ENCODE data around the gene ERBB4. TPM values are rescaled to one million over a fixed set of nuclear protein-coding genes. Genes with fewer than 3 reads are reported as not detected.

The ERBB4 gene
- total RNA-seq, 2 experiments from 2014 or later, result not detected

- ChIA-PET POLR2A (no interaction called here), CTCF (ENCODE audit: unreplicated experiment) (no interaction called here)
- Histone ChIP-seq H3K4me3 (ENCODE audit: low read depth, low read length, poor library complexity, severe bottlenecking) (no peak overlapping the region), H3K4me2 (ENCODE audit: low read length) (no peak overlapping the region), H2AFZ (ENCODE audit: low read length) (no peak overlapping the region), H3K9me3 (ENCODE audit: low read length) (no peaks in the 10 kb centered on the region), H3K79me2 (ENCODE audit: insufficient read depth, low read depth, low read length) (no peaks in the 10 kb centered on the region), H3K27ac (ENCODE audit: low read depth, low read length, poor library complexity, severe bottlenecking) (no peak overlapping the region), H4K20me1 (ENCODE audit: insufficient read depth, low read length) (no peaks in the 10 kb centered on the region), H3K4me1 (ENCODE audit: insufficient read depth, low read length, poor library complexity, severe bottlenecking) (no peaks in the 10 kb centered on the region), H3K9me2 (ENCODE audit: insufficient read depth, low read length) (no peaks in the 10 kb centered on the region), H3K36me3 (ENCODE audit: insufficient read depth, low read length) (no peaks in the 10 kb centered on the region)
- TF ChIP-seq EZH2phosphoT487 (IDR thresholded peaks at IDR 0.05; ENCODE audit: borderline replicate concordance, low read depth, low read length), result no peak
- no peak for DNase-seq (ENCODE audit: low spot score)
- intact Hi-C loops (cut with micrococcal nuclease; ENCODE audit: unreplicated experiment), result no loop called here
- BruUV-seq (replicated peaks), result no TSS peak
These were observed 661.5 kb downstream of the ERBB4 start for GRCh38 chr2:211877061-211877460.

GRCh38 chr2:211875488-211875887, 663.1 kb downstream of the ERBB4 start:
- Histone ChIP-seq H4K20me1 (ENCODE audit: insufficient read depth, low read length) (no peaks in the 10 kb centered on the region), H3K79me2 (ENCODE audit: insufficient read depth, low read depth, low read length) (no peaks in the 10 kb centered on the region), H3K36me3 (ENCODE audit: insufficient read depth, low read length) (no peaks in the 10 kb centered on the region), H3K9me2 (ENCODE audit: insufficient read depth, low read length) (no peaks in the 10 kb centered on the region), H2AFZ (ENCODE audit: low read length) (no peak overlapping the region), H3K4me1 (ENCODE audit: insufficient read depth, low read length, poor library complexity, severe bottlenecking) (no peaks in the 10 kb centered on the region), H3K4me3 (ENCODE audit: low read depth, low read length, poor library complexity, severe bottlenecking) (no peak overlapping the region), H3K4me2 (ENCODE audit: low read length) (no peak overlapping the region), H3K27ac (ENCODE audit: low read depth, low read length, poor library complexity, severe bottlenecking) (no peak overlapping the region), H3K9me3 (ENCODE audit: low read length) (no peaks in the 10 kb centered on the region)
- intact Hi-C loops (cut with micrococcal nuclease; ENCODE audit: unreplicated experiment), result no loop called here
- CTCF ChIA-PET (ENCODE audit: unreplicated experiment), result no interaction called here
- no peak for DNase-seq (ENCODE audit: low spot score)
- no peak for TF ChIP-seq EZH2phosphoT487 (IDR thresholded peaks at IDR 0.05; ENCODE audit: borderline replicate concordance, low read depth, low read length)
- TF ChIP-seq, protein P1, sequence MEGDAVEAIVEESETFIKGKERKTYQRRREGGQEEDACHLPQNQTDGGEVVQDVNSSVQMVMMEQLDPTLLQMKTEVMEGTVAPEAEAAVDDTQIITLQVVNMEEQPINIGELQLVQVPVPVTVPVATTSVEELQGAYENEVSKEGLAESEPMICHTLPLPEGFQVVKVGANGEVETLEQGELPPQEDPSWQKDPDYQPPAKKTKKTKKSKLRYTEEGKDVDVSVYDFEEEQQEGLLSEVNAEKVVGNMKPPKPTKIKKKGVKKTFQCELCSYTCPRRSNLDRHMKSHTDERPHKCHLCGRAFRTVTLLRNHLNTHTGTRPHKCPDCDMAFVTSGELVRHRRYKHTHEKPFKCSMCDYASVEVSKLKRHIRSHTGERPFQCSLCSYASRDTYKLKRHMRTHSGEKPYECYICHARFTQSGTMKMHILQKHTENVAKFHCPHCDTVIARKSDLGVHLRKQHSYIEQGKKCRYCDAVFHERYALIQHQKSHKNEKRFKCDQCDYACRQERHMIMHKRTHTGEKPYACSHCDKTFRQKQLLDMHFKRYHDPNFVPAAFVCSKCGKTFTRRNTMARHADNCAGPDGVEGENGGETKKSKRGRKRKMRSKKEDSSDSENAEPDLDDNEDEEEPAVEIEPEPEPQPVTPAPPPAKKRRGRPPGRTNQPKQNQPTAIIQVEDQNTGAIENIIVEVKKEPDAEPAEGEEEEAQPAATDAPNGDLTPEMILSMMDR (conservative IDR thresholded peaks at IDR 0.05; ENCODE audit: low read length), result no peak
- POLR2A ChIA-PET, result interaction anchor here (0.6 to 0.7 kb wide), 2 partner anchors 33 to 184 kb away, joined by 5 to 9 read pairs; no protein-coding TSS in a partner anchor
- BruUV-seq (replicated peaks), result no TSS peak

- Histone ChIP-seq H3K79me2 (ENCODE audit: insufficient read depth, low read depth, low read length) (no peaks in the 10 kb centered on the region), H3K4me2 (ENCODE audit: low read length) (no peak overlapping the region), H4K20me1 (ENCODE audit: insufficient read depth, low read length) (no peaks in the 10 kb centered on the region), H3K4me3 (ENCODE audit: low read depth, low read length, poor library complexity, severe bottlenecking) (no peak overlapping the region), H2AFZ (ENCODE audit: low read length) (no peak overlapping the region), H3K9me2 (ENCODE audit: insufficient read depth, low read length) (no peaks in the 10 kb centered on the region), H3K27ac (ENCODE audit: low read depth, low read length, poor library complexity, severe bottlenecking) (no peak overlapping the region), H3K36me3 (ENCODE audit: insufficient read depth, low read length) (no peaks in the 10 kb centered on the region), H3K4me1 (ENCODE audit: insufficient read depth, low read length, poor library complexity, severe bottlenecking) (no peaks in the 10 kb centered on the region), H3K9me3 (ENCODE audit: low read length) (no peaks in the 10 kb centered on the region)
- DNase-seq (ENCODE audit: low spot score), result no peak
- no peak for TF ChIP-seq EZH2phosphoT487 (IDR thresholded peaks at IDR 0.05; ENCODE audit: borderline replicate concordance, low read depth, low read length)
- TF ChIP-seq, protein P1 (conservative IDR thresholded peaks at IDR 0.05; ENCODE audit: low read length), result no peak
- no TSS peak for BruUV-seq (replicated peaks)
- CTCF ChIA-PET (ENCODE audit: unreplicated experiment), result no interaction called here
- intact Hi-C loops (cut with micrococcal nuclease; ENCODE audit: unreplicated experiment), result no loop called here
- POLR2A ChIA-PET, result no interaction called here
These were observed 669.5 kb downstream of the ERBB4 start for GRCh38 chr2:211868996-211869533.
